Measurements from ENCODE around the gene ZNF786.

DNA sequence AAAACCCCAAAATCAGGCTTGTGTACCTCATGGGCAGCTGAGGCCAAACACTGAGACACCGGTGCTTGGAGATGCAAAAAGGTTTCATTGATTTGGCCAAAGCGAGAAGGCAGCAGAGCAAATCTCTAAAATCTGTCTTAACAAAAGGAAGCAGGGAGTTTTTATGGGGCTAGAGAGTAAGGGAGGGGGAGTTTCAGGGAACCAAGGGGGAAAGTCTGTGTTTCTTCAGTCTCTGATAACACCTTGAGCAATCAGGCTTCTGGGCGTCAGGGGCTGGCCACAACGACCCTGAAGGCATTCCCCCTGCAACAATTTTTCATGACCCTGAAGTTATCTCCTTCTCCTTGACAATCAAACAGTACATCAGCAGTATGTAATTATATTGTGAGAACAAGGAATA, 2.7 kb upstream of the ZNF786 start:
- TF ChIP-seq POLR2A (IDR thresholded peaks at IDR 0.05), result no peak
- TF ChIP-seq, protein P1, sequence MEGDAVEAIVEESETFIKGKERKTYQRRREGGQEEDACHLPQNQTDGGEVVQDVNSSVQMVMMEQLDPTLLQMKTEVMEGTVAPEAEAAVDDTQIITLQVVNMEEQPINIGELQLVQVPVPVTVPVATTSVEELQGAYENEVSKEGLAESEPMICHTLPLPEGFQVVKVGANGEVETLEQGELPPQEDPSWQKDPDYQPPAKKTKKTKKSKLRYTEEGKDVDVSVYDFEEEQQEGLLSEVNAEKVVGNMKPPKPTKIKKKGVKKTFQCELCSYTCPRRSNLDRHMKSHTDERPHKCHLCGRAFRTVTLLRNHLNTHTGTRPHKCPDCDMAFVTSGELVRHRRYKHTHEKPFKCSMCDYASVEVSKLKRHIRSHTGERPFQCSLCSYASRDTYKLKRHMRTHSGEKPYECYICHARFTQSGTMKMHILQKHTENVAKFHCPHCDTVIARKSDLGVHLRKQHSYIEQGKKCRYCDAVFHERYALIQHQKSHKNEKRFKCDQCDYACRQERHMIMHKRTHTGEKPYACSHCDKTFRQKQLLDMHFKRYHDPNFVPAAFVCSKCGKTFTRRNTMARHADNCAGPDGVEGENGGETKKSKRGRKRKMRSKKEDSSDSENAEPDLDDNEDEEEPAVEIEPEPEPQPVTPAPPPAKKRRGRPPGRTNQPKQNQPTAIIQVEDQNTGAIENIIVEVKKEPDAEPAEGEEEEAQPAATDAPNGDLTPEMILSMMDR (IDR thresholded peaks at IDR 0.05 in 4 of 5, conservative IDR thresholded peaks at IDR 0.05 in 1 of 5), result no peak
